GM21526 (cell line): ENCODE data around the gene NDUFAF8.

Experiments used
- ATAC-seq: cut with Tn5 transposase; IDR thresholded peaks from one replicate; pipeline ENCODE4 v1.9.1; 2021; ENCODE audit warnings: moderate library complexity; ENCODE audit not compliant: unreplicated experiment, low FRiP score

NDUFAF8 gene

DNA sequence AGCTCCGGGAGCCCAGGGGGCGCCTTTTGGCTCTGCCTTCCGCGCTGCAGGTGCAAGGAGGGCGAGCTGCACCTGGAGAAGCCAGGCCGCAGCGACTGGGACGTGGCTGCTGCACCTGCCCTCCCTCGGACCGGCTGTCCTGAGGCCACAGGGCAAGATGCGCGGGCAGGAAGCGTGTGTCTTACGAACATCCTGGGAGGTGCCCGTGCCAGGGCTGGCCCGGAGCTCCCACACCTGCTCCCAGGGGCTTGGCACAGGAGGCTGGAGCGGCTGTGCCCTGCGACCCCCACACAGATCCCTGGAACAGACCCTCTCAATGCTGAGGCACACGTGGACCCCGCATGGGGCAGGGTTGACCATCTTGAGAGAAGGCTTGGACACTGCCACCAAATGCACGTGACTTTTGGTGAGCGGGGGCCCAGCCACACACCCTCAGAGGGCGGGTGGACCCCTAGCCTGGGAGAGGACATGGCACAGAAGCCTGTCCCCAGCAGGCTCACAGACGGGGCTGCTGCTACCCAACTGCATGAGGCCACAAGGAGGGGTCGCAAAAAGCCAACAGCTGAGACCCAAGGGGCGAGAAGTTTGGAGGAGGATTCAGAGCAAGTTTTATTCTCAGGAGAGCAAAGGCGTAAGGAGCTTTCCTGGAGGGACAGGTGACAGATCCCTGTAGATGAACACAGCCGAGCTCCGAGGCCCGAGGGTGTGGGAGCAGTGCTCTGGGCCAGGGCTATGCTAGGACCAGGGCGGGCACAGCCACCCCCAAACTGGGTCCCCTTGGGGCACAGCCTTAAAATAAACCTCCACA is 11.4 kb downstream of the NDUFAF8 start:
- ATAC-seq: no peak

DNA sequence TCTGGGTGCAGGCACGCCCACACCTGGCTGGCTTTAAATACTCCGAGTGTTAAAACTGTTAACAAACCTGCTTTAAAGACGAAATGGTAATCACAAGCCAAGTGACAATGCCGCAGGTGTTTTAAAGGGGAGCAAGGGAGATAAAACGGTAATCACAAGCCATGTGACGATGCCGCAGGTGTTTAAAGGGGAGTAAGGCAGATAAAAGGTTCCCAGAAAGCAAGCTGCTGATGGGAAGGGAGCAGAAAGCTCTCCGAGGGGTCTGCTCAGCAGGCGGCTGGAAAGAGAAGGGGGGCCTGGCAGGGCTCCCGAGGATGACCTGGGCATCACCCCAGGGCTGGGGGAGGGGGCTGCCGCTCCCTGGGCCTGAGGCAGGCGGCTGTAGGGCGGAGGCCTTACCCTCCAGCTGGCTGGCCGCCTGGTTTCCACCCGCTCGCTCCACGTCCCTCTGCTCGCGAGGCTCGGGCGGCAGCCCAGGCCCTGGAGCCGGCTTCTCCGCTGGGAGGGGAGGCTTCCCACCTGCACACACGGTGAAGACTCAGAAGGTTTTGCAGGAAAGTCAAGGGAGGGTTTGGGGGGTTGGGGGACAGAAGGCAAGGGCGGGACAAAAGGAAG is 12.1 kb downstream of the NDUFAF8 start:
- no peak for ATAC-seq

DNA sequence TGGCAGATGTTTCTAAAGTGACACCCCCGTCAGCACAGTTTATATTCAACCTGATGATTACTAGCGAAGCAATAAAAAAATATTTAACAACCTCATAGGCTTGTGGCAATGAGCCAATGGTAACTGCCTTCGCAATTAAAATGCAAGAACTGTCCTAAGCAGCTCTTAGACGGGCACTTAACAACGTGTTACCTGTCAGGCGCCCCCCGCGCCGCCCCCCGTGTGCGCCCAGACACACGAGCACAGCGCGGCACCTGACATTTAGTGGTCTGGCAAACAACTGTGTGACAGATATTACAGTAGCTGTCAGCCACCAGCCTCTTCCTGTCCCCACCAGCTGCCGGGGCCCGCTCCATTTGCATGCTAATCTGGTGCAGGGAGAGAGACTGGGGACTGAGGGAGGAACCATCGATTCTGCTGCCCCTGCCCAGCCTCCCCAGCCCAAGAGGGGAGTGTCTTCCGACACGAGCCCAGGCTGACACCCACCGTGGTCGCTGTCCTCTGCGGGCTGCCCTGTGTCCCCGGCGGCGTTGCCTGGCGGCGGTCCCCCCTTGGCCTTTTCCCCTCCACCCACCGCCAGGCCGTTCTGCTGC is 12.7 kb downstream of the NDUFAF8 start:
- ATAC-seq: no peak

DNA sequence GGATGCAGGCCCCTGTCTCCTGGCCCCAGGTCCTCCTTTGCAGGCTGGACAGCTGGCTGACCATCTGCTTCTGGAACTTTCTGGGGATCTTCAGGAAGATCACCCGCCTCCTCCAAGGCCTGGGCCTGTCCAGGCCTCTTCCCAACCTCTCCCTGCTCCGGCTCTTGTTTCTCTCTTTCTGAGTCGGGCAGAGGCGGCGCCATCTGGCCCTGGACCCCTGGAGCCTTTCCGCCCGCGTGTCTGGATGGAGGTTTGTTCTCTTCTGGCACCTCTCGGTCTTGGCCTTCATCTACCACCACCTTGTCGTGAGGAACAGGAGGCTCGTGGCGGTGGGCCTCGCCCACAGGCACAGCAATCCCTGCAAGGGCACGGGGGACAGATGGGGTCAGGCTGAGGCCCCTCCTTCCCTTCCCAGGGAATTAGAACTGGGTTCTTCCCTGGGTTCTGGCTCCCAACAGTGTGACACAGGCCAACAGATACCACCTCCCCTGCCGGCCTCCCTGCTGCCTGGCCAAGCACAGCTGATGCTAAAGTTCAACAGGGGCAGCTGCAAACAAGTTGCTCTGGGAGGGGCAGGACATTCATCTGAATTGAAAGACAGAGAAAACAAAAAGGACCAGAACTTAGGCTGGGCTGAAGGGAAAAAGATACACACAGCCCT is 13.3 kb downstream of the NDUFAF8 start:
- no peak for ATAC-seq

DNA sequence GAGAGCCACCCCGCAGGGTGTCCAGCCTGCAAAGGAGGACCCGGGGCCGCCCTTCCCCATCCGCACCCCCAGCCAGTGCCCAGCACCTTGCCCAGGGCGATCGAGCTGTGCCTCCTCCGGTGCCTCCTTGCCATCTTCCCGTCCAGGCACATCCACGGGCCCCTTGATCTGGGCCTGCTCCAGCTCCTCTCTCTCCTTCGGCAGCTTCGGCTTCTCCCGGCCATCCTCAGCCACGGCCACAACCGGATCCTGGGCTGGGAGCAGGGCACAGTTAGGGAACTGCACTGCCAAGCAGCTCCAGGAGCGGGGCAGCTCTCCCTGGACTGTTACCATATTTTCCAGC is 13.8 kb downstream of the NDUFAF8 start:
- no peak for ATAC-seq

DNA sequence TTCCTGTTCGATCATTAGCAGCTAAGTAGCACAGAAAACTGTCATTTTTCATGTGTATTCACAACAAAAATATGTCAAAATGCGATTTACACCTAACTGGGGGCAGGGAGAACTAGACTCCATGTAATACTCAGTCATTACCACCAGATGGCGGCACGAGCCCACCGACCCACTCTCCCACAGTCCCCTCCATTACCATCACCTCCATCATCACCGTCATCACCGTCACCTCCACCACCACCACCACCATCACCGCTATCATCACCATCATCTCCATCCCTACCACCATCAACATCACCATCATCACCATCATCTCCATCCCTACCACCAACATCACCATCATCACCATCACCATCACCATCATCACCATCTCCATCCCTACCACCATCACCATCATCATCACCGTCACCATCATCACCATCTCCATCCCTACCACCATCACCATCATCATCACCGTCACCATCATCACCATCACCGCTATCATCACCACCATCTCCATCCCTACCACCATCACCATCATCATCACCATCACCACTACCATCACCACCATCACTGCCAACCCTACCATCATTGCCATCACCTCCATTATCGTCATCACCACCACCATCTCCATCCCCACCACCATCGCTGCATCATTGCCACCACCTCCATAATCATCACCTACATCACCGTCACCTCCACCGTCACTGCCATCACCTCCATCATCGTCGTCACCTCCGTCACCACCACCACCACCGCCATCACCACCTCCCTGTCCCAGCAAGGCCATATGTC is 14.4 kb downstream of the NDUFAF8 start:
- no peak for ATAC-seq

DNA sequence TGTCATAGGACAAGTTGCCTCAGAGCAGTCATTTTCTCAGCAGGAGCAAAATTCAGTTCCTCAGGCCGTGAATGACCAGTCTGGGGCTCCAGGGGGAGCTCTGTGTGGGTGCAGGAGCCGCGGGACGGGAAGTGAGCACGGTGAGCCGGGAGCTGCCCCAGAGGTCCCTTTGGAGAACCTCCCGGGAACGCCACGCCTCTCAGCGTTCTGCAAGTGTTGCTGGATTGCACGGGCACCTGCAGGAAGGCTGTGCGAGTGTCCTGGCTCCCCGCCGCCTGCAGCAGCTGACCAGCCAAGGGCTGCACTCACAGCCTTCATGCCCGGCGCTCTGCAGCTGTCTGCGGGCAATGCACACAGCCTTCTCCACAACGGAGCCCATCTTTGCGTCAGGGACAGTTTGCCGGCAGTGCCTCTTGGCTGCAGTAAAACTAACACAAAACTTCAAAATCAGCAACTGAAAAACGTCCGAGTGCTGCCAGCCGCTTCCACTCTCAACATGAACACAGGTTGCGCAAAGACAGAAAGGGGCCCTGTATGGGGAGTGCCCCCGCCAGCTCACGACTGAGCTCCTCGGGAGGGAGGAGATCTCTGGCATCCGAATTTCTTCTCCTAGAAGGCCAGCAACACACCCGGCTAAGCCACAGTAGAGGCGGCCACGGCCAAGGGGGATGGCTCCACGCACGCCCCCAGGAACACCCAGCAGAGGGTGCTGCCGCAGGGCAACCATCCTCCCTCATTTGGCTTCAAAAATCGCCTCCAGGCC is 16.0 kb downstream of the NDUFAF8 start:
- ATAC-seq: no peak

DNA sequence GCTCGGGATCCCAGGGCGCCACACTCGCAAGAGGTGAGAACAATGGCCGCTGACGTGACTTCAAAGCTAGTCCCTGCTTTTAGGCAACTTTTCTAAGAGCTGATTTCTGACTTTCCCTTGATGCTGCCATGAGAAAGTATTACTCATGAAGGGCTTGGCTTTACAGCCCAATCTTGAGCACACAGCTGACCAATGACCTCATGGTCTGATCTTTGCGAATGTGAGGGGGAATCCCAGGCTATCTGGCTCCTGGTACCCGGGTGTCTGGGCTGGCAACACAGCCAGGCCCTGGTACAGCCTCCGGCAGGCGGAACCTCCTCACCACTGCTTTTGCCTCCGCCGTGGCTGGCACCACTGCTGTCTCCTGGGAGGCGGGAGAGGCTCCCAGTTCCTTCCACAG is 17.5 kb downstream of the NDUFAF8 start:
- ATAC-seq: no peak

DNA sequence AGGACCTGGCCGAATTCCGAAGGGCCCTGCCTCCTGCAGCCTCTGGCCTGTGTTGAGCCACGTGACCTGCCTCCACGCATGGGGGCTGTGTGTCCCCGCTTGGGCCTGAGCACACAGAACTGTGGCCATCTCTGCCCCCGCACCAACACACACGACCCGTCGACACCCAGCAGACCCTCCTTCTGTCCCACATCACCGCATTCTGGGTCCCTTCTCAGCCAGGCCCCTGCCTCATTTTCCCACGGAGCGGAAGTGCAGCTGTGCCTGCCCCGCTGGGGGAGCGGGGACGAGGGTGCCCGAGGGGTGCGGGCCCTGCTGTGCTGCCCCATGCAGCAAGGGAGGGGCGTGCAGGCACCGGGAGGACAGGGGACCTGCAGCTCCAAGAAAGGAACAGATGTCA is 18.4 kb downstream of the NDUFAF8 start:
- ATAC-seq: no peak

DNA sequence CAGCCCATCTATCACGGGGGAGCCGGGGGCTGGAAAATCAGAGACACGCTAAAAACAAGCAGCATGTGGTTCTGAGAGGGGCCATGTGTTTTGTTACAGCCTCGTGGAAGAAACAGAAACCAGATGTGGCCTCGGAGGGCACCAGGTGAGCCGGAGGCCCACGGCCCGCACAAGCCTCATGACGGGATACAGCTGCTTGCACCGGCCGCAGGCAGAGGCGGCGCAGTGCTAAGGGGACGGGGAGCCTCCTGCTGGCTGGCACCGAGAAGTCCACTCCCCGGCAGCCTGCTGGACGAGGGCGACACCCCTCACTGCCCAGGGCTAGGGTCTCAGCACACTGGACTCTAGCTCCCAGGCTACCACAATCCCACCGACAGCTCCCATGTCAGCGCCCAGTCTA is 19.2 kb downstream of the NDUFAF8 start:
- no peak for ATAC-seq

DNA sequence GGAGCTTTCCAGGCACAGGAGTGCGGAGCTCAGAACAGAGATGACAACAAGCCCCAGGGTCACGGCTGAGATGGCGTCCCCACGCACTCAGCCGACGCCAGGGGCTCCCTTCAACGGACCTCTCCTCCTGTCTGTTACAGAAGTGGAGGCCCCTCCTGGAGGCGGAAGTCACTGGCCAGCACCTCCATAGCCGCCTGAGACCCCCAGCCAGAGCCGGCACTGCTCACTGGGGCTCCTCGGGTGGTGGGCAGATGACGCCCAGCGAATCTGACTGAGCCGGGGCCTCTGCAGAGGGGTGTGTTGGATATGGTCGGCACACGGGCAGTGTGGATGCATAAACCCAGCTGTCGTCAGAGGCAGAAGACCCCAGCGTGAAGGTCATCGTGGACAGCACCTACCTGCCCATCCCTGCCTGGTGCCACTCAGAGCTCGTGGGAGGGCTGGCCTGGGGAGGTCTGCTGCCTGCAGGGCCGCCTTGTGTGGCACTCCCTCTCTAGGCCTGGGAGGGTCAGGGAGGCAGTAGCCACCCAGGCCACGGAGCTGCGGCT is 20.0 kb downstream of the NDUFAF8 start:
- ATAC-seq: no peak

DNA sequence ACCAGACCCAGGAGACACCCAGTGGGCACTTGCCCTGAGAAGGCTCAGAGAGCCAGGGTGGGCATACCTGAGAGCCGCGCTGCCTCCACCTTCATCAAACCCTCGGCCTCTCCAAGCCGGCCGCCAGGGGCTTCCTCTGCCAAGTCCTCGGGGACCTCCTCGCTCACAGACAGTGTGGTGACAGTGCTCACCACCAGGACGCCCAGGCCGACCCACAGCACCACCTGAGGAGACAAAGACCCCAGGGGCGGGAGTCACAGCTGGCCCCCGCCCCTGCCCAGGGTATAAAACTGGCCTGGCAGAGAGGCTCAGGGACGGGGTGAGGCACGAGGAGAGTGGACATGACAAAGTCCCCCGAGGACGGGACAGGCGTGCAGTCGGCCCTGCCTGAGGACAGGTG is 21.1 kb downstream of the NDUFAF8 start:
- no peak for ATAC-seq

DNA sequence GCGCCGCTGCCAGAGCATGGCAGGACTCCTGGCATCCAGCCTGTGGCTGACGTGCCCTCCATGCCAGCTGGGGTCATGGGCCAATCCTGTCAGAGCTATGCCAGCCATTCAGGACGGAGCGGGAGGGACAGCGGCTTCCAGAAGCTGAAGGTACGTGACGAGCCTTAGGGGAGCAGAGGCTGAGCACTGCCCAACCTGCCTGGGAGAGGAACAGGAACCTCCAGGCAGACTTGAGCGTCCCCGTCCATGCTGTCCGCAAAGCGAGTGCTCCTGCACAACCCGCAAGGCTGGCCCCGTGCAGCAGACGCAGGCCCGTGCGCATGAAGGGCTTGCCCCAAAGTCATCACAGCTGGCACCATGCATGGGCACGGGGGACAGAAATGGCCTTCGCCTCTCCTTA is 21.5 kb downstream of the NDUFAF8 start:
- ATAC-seq: no peak

DNA sequence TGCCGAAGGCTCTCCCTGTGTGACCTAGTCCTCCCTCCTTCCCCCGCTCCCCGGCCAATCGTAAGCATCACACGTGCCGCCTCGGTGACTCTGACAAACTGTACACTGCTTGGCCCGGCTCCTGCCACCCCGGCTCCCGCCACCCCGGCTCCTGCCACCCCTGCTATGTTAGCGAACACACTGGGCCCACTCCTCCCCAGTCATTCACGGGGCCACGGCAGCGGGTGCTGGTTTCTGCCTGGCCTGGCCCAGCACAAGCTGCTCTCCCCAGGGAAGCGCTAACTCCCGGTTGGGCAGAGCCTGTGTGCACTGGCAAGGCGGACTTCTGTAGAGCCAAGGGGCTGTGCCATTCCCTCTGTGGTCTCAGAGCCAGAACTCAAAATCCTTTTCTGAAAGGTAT is 22.0 kb downstream of the NDUFAF8 start:
- no peak for ATAC-seq

DNA sequence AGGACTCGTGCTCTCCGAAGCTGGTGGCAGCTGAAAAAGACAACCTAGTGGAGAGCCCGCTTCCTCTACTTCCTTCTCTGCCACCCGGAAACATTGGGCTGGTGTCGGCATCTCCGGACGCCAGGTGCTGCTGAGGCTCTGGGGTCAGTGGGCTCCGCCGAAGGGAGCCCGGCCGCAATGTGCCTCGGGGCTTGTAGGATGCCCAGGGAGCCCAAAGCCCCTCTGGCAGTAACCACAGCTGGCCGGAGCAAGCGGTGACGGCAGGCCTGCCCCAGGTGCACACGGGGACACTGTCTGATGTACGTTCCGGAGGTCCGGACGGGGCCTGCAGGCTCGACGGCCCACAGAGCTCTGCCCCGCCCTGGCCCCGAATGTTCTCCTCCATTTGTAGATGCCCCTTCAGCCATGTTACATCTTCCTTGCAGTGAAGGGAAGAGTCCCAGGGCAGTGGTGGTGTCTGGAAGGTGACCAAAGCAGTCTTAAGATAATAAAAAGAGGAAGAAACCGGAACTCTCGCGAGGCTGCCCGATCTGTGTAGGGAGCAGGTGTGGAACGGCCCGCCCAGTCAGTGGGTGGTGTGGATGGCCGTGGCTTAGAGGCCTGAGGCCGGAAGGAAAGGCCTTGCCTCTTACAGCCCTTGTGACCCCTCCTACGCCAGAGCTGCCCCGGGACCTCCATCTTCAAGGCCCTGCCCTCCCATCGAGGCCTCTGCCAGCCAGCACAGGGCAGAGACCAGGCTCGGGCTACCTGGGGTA is 22.6 kb downstream of the NDUFAF8 start:
- no peak for ATAC-seq

DNA sequence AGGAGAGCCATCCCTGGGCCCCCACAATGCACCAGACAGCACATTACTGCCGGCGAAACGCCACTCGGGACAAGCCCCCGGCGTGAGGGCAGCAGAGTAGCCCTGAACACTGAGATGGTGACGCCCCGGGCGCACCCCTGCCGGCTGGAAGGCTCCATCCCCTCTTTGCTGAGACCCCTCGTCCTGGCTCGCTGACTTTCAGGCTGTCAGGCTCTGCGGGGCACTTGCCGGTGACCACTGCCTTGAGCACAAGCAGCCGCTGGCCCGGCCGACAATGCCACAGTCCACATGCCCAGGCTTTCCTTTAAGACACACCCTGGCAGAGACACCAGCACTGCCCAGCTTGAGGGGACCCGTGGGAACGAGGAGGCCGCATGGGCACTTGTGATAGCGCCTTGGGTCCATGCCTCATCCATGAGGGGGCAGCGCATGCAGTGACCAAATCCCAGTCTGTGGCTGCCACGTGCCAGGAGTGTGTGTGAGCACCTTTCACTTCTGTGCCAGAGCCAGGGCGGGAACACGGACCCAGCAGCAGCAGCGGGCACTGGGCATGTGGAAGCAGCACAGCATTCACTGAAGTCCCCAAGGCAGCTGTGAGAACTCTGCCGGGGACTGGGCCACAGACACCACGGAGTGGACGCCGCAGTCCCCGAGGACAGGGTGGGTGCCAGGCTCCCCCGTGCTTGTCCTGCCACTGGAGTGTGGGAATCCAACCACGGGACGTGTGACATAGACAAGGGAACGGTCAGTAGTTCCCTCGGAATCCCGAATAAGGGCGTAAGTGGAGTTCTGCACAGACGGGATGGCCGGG is 24.5 kb downstream of the NDUFAF8 start:
- no peak for ATAC-seq

DNA sequence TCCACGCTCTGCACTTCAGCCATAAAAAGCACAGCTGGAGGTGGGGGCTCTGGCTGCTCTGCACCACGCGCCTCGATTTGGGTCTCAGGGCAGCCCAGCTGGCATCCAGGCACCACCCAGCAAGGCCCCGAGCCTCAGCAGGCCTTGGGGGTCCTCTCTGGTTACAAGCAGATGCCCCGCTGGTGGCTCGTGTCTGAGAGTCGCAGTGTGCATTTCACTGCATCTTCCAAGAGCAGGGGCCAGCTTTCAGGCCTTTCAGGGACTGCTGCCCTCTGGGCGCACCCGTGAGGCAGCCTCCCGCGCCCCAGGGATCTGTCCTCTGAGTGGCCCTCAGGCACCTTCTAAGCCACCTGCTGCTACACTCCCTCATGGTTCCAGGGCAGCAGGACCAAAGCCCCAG is 25.5 kb downstream of the NDUFAF8 start:
- no peak for ATAC-seq

DNA sequence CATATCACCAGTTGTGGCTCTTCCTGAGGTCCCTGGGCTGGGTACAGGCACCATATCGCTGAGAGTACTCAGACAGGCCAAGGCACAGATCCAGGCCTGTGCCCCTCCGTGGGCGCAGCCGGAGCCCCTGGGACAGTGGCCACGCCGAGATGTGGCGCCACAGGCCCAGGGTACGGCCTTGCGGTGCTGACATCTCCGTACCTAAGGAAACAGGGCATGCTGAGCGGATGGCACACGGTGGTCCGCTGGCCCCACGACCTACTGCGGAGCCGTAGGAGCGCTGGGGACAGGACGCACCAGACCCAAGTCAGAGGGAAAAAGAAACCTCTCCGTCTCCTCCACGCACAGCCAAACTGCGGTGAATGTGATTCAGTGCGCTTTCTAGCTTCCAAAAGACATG is 26.5 kb downstream of the NDUFAF8 start:
- no peak for ATAC-seq
